ENCODE data around the gene CAMKMT.
A peak's percentile ranks its signal among the peaks of the same experiment; 100 is the strongest.

Gene CAMKMT

DNA sequence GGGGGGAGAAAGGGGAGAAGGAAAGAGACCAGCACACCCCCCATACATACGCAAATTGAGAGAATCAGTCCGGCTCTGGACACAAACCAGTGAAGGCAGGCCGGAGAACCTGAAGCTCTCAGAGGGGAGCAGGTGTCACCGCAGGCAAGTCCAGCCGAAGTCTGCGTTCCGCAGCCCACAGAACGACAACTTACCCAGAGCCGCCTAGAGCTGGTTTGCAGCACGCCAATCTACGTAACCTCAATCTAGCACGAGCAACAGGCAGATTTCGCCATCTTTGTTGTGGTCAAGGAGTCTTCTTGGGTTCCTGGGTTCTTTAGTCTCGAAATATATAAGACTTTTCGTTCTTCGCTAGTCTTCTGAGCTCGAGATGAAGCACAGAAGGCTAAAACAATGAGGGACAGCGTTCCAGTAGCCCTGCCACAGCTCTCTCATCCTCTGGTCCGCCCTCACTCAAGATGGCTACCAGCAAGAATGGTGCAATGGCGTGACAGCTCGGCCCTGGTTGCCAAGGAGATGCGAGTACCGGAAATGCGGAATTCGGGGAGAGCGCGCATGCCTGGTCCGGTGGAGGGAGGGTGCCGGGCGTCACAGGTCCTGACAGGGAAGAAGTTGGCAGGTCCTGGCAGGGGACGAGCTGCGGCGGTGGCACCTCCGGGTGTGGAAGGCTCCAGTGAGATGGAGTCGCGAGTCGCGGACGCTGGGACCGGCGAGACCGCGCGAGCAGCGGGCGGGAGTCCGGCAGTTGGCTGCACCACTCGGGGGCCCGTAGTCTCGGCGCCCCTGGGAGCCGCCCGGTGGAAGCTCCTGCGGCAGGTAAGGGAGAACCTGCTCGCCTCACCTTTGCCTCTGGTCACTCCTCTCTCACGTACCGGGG, at the start of gene CAMKMT, which contains the start of gene PREPL:
Gene CAMKMT, plus strand, starts transcription at position 618 of the 877 bp plus-strand sequence.
Gene PREPL, minus strand, starts transcription at position 165 of the 877 bp plus-strand sequence. CDS start 15,152 bp downstream, outside the sequence.
- H3K27ac ChIP-seq: peak within 1 kb of the TSS; percentile 86
- no peak for TF ChIP-seq ZFX (IDR thresholded peaks at IDR 0.05)
- no peak for TF ChIP-seq CTCF (conservative IDR thresholded peaks at IDR 0.05)

GRCh38 chr2:44314362-44314761, 47.4 kb upstream of the CAMKMT start:
- no peak for TF ChIP-seq ZFX (IDR thresholded peaks at IDR 0.05)
- TF ChIP-seq CTCF (conservative IDR thresholded peaks at IDR 0.05): no peak
- H3K27ac ChIP-seq: no peak overlapping the region

DNA sequence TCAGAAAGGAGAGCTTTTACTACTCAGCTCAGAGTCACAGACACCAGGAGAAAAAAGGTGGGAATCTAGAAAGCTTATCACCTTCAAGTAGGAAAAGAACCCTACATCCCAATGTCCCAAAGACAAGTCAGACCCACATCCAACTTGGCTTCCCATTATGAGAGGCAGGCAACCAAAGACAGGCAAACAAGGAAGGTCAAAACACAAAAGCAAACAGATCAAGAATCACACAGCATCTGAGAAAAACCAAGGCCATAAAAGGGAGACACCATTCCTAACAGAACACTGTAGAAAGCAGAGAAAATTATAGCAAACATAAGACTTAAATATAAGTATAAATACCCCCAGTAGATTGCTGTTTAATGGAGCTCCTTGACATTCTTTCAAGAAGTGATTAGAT, 45.8 kb upstream of the CAMKMT start:
- H3K27ac ChIP-seq: no peak overlapping the region
- TF ChIP-seq ZFX (IDR thresholded peaks at IDR 0.05): no peak
- no peak for TF ChIP-seq CTCF (conservative IDR thresholded peaks at IDR 0.05)

- TF ChIP-seq CTCF (conservative IDR thresholded peaks at IDR 0.05) (no peak), ZFX (IDR thresholded peaks at IDR 0.05) (no peak)
Observed at GRCh38 chr2:44320832-44321231, 40.9 kb upstream of the CAMKMT start.

DNA sequence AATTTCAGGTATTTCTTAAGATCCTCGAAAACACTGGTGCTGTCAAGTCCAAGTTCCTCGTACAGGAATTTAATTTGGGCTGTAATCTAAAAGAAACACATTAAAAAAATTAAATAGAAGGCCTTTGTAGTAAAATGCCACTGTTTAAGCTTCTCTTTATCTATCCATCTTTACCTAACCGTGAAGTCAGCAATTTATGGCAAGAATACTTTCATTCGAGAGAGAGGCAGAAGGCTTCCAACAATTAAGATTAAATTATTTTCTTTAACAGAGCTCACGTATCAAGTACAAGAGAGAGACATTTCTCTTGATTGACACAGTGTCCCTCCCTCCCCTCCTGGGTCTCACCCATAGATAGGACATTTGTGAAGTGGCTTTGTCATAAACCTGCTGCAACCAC, 40.4 kb upstream of the CAMKMT start:
- TF ChIP-seq ZFX (IDR thresholded peaks at IDR 0.05): no peak
- TF ChIP-seq CTCF (conservative IDR thresholded peaks at IDR 0.05): no peak
- no peak overlapping the region for H3K27ac ChIP-seq

More at GRCh38 chr2:44320832-44321231, 40.9 kb upstream of the CAMKMT start:
- H3K27ac ChIP-seq: no peak overlapping the region

GRCh38 chr2:44324971-44325426, 36.7 kb upstream of the CAMKMT start:
- TF ChIP-seq CTCF (conservative IDR thresholded peaks at IDR 0.05): no peak
- no peak for TF ChIP-seq ZFX (IDR thresholded peaks at IDR 0.05)
- H3K27ac ChIP-seq: no peak overlapping the region

GRCh38 chr2:44325897-44326296, 35.9 kb upstream of the CAMKMT start:
- no peak overlapping the region for H3K27ac ChIP-seq
- TF ChIP-seq CTCF (conservative IDR thresholded peaks at IDR 0.05) (no peak), ZFX (IDR thresholded peaks at IDR 0.05) (no peak)
